Stimulated activated CD8-positive, alpha-beta memory T cell treated with anti-CD3 and anti-CD28 coated beads, Interleukin-4, amount 100 ng/mL, for 4 hours (primary cell): ENCODE data around the gene ATP6V1F.

ENCODE experiments used
- DNase-seq, 2 donors: peaks; one replicate each; pipeline ENCODE4 v3.0.0-alpha.2; 2020; ENCODE audit warnings: low read depth in 2 of 2, low spot score in 1 of 2

ATP6V1F gene

GRCh38 chr7:128835790-128836641 lies 26.6 kb upstream of the ATP6V1F start:
- no peak for DNase-seq

- no peak for DNase-seq
Observed at GRCh38 chr7:128836729-128837348, 25.8 kb upstream of the ATP6V1F start.

GRCh38 chr7:128837521-128837921 lies 25.1 kb upstream of the ATP6V1F start:
- DNase-seq: no peak

- DNase-seq: no peak
Observed at GRCh38 chr7:128838109-128838779, 24.4 kb upstream of the ATP6V1F start.

- no peak for DNase-seq
Observed at GRCh38 chr7:128838981-128839731, 23.5 kb upstream of the ATP6V1F start.

GRCh38 chr7:128839751-128840177 lies 22.9 kb upstream of the ATP6V1F start:
- DNase-seq: no peak

- DNase-seq: no peak
Observed at GRCh38 chr7:128840326-128841170, 22.1 kb upstream of the ATP6V1F start.

- no peak for DNase-seq
Observed at GRCh38 chr7:128841171-128841690, 21.4 kb upstream of the ATP6V1F start.

- DNase-seq: peak in 1 of 2 donors; percentile 10
Observed at GRCh38 chr7:128841921-128842673, 20.6 kb upstream of the ATP6V1F start.

GRCh38 chr7:128842674-128843641 lies 19.7 kb upstream of the ATP6V1F start:
- DNase-seq: no peak

- DNase-seq: no peak
Observed at GRCh38 chr7:128843938-128844621, 18.6 kb upstream of the ATP6V1F start.

- no peak for DNase-seq
Observed at GRCh38 chr7:128844777-128845311, 17.8 kb upstream of the ATP6V1F start.

- DNase-seq: no peak
Observed at GRCh38 chr7:128845475-128845874, 17.2 kb upstream of the ATP6V1F start.

GRCh38 chr7:128845987-128846386 lies 16.7 kb upstream of the ATP6V1F start:
- DNase-seq: no peak

GRCh38 chr7:128846781-128847444 lies 15.7 kb upstream of the ATP6V1F start:
- DNase-seq: no peak

GRCh38 chr7:128847721-128848211 lies 14.9 kb upstream of the ATP6V1F start:
- no peak for DNase-seq
